Measurements from ENCODE around the gene LRRC27.

LRRC27 gene

DNA sequence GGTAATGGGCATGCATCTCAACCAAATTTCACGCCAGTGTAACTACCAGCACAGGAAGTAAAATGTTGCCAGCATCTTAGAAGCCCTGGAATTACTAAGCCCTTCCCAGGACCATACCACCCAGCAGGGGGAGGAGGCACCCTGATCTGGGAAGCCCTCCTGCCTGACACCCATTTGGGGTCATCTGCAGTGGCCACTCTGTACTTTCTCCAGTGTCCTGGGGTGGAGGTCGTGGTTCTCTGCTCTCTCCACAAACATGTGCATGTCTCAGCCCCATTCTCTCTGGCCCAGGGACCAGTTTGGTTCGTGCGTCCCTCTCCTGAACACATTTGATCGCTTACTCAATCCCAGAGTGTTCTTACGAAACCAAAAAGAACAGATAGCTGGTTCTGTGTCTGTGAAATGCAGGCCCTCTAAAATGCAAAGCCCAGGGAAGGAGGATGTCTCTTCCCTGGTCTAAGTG is 9.4 kb upstream of the LRRC27 start:
- no peak overlapping the region for H3K27ac ChIP-seq (ENCODE audit: low read depth, low read length)
- no peak overlapping the region for H3K9ac ChIP-seq (ENCODE audit: low read depth, low read length)

DNA sequence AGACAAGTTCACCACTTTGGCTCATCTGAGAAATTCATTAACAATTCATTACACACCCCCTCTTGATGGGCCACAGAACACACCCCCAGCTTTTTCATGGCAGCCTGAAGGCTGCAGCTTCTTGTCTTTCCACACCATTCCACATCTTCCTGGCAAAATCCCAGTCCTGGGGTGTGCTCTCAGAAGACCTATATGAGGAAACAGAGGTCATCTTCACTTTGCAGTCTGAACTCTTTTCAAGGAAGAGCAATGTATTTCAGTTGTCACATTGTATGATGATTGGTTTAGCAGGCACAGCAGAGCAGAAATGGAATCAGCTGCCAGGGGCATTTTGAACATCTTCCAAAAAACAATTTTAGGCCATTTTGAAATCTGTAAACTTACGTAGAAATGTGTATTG is 7.8 kb upstream of the LRRC27 start:
- no peak overlapping the region for H3K9ac ChIP-seq (ENCODE audit: low read depth, low read length)
- no peaks in the 10 kb centered on the region for H3K4me1 ChIP-seq (ENCODE audit: insufficient read depth, low read length)
- H3K9me3 ChIP-seq (ENCODE audit: insufficient read depth, low read depth, low read length), result no peaks in the 10 kb centered on the region
- H3K27ac ChIP-seq (ENCODE audit: low read depth, low read length), result no peak overlapping the region
- H3K36me3 ChIP-seq (ENCODE audit: insufficient read depth, low read length), result peaks cover 11% of the 10 kb centered on the region
- H3K4me3 ChIP-seq (ENCODE audit: low read length), result no peak overlapping the region
- no CpG with 5 or more reads among the region's 1 CpG for WGBS
- no peaks in the 10 kb centered on the region for H3K27me3 ChIP-seq (ENCODE audit: insufficient read depth, low read length)

More for the DNA sequence above, 9.4 kb upstream of the LRRC27 start:
- H3K27me3 ChIP-seq (ENCODE audit: insufficient read depth, low read length), result no peaks in the 10 kb centered on the region
- H3K9me3 ChIP-seq (ENCODE audit: insufficient read depth, low read depth, low read length), result no peaks in the 10 kb centered on the region
- peaks cover 11% of the 10 kb centered on the region for H3K36me3 ChIP-seq (ENCODE audit: insufficient read depth, low read length)
- no peak overlapping the region for H3K4me3 ChIP-seq (ENCODE audit: low read length)
- H3K4me1 ChIP-seq (ENCODE audit: insufficient read depth, low read length), result no peaks in the 10 kb centered on the region
- WGBS, result 89% methylated on average over 6 of the region's 6 CpGs

DNA sequence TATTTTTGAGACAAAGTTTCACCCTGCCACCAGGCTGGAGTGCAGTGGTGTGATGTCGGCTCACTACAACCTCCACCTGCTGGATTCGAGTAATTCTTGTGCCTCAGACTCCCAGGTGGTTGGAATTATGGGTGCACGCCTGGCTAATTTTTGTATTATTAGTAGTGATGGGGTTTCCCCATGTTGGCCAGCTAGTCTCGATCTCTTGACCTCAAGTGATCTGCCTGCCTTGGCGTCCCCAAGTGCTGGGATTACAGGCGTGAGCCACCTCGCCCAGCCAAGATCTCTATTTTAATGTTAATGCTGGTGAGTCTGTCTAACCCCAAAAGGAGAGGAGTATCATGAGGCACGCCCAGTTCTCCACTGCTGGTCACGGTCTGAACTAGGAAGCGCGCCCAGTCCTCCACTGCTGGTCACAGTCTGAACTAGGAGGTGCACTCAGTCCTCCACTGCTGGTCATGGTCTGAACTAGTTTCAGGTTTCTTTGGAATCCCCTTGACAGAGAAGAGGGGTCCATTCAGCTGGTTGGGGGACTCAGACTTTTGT is 5.6 kb upstream of the LRRC27 start:
- Histone ChIP-seq H3K4me1 (ENCODE audit: insufficient read depth, low read length) (peaks cover 12% of the 10 kb centered on the region), H3K27ac (ENCODE audit: low read depth, low read length) (no peak overlapping the region), H3K36me3 (ENCODE audit: insufficient read depth, low read length) (peaks cover 11% of the 10 kb centered on the region), H3K27me3 (ENCODE audit: insufficient read depth, low read length) (no peaks in the 10 kb centered on the region), H3K9me3 (ENCODE audit: insufficient read depth, low read depth, low read length) (no peaks in the 10 kb centered on the region), H3K9ac (ENCODE audit: low read depth, low read length) (no peak overlapping the region), H3K4me3 (ENCODE audit: low read length) (no peak overlapping the region)
- WGBS, result 90% methylated on average over 11 of the region's 11 CpGs

DNA sequence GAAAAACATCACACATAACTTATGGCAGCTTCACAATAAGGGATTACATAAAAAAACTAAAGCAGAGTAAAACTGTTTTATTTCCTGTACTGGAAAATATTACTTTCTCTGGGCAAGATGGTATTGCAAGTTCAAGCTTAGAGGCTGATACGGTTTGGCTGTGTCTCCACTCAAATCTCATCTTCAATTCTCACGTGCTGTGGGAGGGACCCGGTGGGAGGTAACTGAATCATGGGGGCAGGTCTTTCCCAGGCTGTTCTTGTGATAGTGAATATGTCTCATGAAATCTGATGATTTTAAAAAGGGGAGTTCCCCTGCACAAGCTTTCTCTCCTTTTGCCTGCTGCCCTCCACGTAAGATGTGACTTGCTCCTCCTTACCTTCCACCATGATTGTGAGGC is 5.1 kb upstream of the LRRC27 start:
- no peak overlapping the region for H3K27ac ChIP-seq (ENCODE audit: low read depth, low read length)
- 91% methylated on average over 4 of the region's 4 CpGs for WGBS

DNA sequence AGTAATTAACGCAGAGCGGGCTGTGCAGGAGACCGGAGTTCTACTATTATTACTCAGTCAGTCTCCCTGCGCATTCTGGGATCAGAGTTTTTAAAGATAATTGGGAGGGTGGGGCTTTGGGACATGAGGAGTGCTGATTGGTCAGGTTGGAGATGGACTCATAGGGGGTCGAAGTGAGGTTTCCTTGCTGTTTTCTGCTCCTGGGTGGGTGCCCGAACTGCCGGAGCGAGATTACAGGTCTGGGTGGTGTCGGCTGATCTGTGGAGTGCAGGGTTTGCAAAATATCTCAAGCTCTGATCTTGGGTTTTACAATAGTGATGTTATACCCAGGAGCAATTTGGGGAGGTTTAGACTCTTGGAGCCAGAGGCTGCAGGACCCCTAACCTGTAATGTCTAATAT is 3.9 kb upstream of the LRRC27 start:
- 97% methylated on average over 9 of the region's 9 CpGs for WGBS
- Histone ChIP-seq H3K27me3 (ENCODE audit: insufficient read depth, low read length) (peaks cover 3% of the 10 kb centered on the region; the same call in 1 of the 2 replicates), H3K4me3 (ENCODE audit: low read length) (no peak overlapping the region), H3K27ac (ENCODE audit: low read depth, low read length) (no peak overlapping the region), H3K9me3 (ENCODE audit: insufficient read depth, low read depth, low read length) (no peaks in the 10 kb centered on the region), H3K4me1 (ENCODE audit: insufficient read depth, low read length) (peaks cover 19% of the 10 kb centered on the region), H3K9ac (ENCODE audit: low read depth, low read length) (no peak overlapping the region), H3K36me3 (ENCODE audit: insufficient read depth, low read length) (peaks cover 11% of the 10 kb centered on the region)

More for the DNA sequence above, 5.1 kb upstream of the LRRC27 start:
- no peaks in the 10 kb centered on the region for H3K9me3 ChIP-seq (ENCODE audit: insufficient read depth, low read depth, low read length)
- H3K4me3 ChIP-seq (ENCODE audit: low read length), result no peak overlapping the region
- H3K4me1 ChIP-seq (ENCODE audit: insufficient read depth, low read length), result peaks cover 12% of the 10 kb centered on the region
- H3K9ac ChIP-seq (ENCODE audit: low read depth, low read length), result no peak overlapping the region
- H3K36me3 ChIP-seq (ENCODE audit: insufficient read depth, low read length), result peaks cover 11% of the 10 kb centered on the region
- H3K27me3 ChIP-seq (ENCODE audit: insufficient read depth, low read length), result no peaks in the 10 kb centered on the region

DNA sequence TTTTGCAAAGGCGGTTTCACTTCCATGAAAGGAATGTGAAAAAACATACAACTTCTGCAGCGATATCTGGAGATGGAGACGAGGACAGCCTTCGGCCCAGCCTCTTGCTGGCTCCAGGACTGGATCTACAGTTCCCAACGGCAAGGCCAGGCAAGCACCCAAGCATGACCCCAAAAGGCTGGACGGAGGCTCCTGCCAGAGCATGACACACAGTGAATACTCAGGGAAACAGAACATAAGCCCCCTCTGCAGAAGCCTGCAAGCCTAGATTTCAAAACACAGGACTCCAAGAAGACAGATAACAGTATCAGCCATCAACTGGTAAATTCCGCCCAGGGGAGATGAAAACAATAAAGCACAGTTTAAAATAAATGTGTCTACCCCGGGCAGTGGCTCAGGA is 3.3 kb upstream of the LRRC27 start:
- H3K4me1 ChIP-seq (ENCODE audit: insufficient read depth, low read length), result peaks cover 19% of the 10 kb centered on the region
- peaks cover 11% of the 10 kb centered on the region for H3K36me3 ChIP-seq (ENCODE audit: insufficient read depth, low read length)
- no peak overlapping the region for H3K4me3 ChIP-seq (ENCODE audit: low read length)
- no peaks in the 10 kb centered on the region for H3K9me3 ChIP-seq (ENCODE audit: insufficient read depth, low read depth, low read length)
- H3K27me3 ChIP-seq (ENCODE audit: insufficient read depth, low read length), result peaks cover 3% of the 10 kb centered on the region; the same call in 1 of the 2 replicates
- WGBS, result 86% methylated on average over 8 of the region's 8 CpGs
- H3K27ac ChIP-seq (ENCODE audit: low read depth, low read length), result no peak overlapping the region
- H3K9ac ChIP-seq (ENCODE audit: low read depth, low read length), result no peak overlapping the region

DNA sequence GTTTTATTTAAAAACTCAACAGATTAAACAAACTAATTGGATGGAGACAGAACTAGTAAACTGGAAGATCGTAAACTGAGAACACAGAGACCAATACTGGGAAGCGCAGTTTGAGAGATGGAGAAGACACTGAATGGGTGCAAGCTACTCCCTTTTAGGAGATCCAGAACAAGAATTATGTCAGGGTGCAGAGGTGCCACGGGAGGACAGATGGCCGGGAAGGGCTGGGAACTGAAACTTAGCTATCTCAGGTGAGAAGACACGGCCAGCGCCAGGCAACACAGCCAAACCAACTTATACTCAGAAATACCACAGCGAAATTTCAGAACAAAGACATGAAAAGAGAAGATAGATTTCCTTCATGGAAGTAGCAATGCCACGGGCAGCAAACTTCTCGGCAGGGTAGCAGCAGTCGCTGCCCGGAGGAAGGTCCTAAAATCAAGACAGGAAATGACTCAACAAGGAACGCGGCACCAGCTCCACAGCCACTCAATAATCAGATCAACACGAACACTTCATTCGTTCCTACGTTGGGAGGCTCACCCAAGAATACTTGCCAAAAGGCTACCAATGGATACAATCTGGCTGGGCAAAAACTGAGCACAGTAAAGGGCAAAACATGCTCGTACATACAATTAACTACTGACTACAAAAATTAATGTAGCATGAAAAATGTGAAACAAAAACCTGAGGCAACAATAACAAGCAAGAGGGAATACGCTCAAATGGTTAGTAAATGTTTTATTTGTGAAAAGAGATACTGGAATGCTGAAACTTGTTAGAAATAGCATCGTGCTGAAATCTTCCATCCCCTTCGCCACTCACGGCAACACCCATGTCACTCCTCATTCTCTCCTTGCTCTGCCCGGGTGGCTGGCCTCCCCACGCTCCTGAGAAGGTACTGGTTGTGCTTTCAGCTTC is 2.2 kb upstream of the LRRC27 start:
- no peak overlapping the region for H3K27ac ChIP-seq (ENCODE audit: low read depth, low read length)
- H3K36me3 ChIP-seq (ENCODE audit: insufficient read depth, low read length), result peaks cover 11% of the 10 kb centered on the region
- 45% methylated on average over 20 of the region's 23 CpGs for WGBS

DNA sequence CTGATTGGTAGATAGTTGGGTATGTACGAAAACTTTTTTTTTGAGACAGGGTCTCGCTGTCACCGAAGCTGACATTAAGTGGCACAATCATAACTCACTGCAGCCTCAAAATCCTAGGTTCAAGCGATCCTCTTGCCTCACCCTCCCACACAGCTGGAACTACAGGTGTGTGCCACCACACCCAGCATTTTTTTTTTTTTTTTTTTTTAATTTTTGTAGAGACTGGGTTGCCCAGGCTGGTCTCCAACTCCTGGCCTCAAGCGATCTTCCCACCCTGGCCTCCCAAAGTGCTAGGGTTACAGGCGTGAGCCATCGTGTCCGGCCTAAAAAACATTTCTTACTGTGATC is 1.5 kb upstream of the LRRC27 start:
- WGBS, result 83% methylated on average over 7 of the region's 8 CpGs
- Histone ChIP-seq H3K27me3 (ENCODE audit: insufficient read depth, low read length) (peaks cover 3% of the 10 kb centered on the region; the same call in 1 of the 2 replicates), H3K4me3 (ENCODE audit: low read length) (peak overlapping the region; percentile 99), H3K36me3 (ENCODE audit: insufficient read depth, low read length) (peaks cover 11% of the 10 kb centered on the region), H3K27ac (ENCODE audit: low read depth, low read length) (no peak overlapping the region), H3K9ac (ENCODE audit: low read depth, low read length) (no peak overlapping the region), H3K9me3 (ENCODE audit: insufficient read depth, low read depth, low read length) (no peaks in the 10 kb centered on the region), H3K4me1 (ENCODE audit: insufficient read depth, low read length) (peaks cover 19% of the 10 kb centered on the region)

More for the DNA sequence above, 2.2 kb upstream of the LRRC27 start:
- Histone ChIP-seq H3K27me3 (ENCODE audit: insufficient read depth, low read length) (peaks cover 3% of the 10 kb centered on the region; the same call in 1 of the 2 replicates), H3K4me1 (ENCODE audit: insufficient read depth, low read length) (peaks cover 19% of the 10 kb centered on the region), H3K9me3 (ENCODE audit: insufficient read depth, low read depth, low read length) (no peaks in the 10 kb centered on the region), H3K4me3 (ENCODE audit: low read length) (peak overlapping the region; percentile 99), H3K9ac (ENCODE audit: low read depth, low read length) (peak overlapping the region; percentile 14; the same call in 1 of the 2 replicates)

DNA sequence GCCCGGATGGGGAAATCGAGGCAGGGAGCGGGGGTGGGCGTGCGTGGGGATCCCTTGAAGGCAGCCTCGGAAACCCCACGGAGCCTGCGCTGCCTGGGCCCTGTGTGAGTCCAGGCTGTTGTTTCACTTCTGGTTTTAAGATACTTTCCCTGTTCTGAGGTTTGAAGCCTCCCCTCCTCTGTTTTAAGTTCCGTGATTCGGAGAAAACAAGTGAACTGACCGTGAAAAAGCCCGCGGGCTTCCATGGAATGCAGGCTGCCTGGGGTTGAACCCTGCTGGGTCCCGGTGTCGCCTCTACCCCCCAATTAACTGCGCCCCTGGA is 401 bp downstream of the LRRC27 start:
- Histone ChIP-seq H3K27ac (ENCODE audit: low read depth, low read length) (peak overlapping the region; percentile 76; the same call in 1 of the 2 replicates), H3K4me1 (ENCODE audit: insufficient read depth, low read length) (peaks cover 22% of the 10 kb centered on the region), H3K27me3 (ENCODE audit: insufficient read depth, low read length) (peaks cover 3% of the 10 kb centered on the region; the same call in 1 of the 2 replicates), H3K9ac (ENCODE audit: low read depth, low read length) (peak overlapping the region; percentile 64), H3K9me3 (ENCODE audit: insufficient read depth, low read depth, low read length) (no peaks in the 10 kb centered on the region), H3K4me3 (ENCODE audit: low read length) (peak overlapping the region; percentile 64), H3K36me3 (ENCODE audit: insufficient read depth, low read length) (no peaks in the 10 kb centered on the region)
- 35% methylated on average over 16 of the region's 16 CpGs for WGBS

DNA sequence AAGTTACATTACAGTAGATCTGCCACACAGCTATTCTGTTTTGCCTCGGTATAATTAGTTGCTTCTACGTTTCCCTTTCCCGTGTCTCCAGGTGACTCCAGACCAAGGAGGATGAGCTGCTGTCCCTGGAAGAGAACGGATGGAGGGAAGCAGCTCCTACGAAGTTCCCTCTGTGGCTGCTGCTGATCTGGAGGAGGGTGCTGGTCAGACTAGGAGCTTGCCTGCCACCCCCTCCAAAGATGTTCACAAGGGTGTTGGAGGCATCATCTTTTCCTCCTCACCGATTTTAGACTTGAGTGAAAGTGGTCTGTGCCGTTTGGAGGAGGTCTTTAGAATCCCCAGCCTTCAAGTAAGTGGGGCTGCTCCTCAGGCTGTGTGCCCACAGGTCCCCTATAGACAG is 1.4 kb downstream of the LRRC27 start:
- H3K4me1 ChIP-seq (ENCODE audit: insufficient read depth, low read length), result peaks cover 25% of the 10 kb centered on the region
- peaks cover 3% of the 10 kb centered on the region; the same call in 1 of the 2 replicates for H3K27me3 ChIP-seq (ENCODE audit: insufficient read depth, low read length)
- 90% methylated on average over 7 of the region's 7 CpGs for WGBS
- H3K4me3 ChIP-seq (ENCODE audit: low read length), result no peak overlapping the region
- H3K36me3 ChIP-seq (ENCODE audit: insufficient read depth, low read length), result no peaks in the 10 kb centered on the region
- H3K9ac ChIP-seq (ENCODE audit: low read depth, low read length), result no peak overlapping the region
- H3K9me3 ChIP-seq (ENCODE audit: insufficient read depth, low read depth, low read length), result no peaks in the 10 kb centered on the region
- no peak overlapping the region for H3K27ac ChIP-seq (ENCODE audit: low read depth, low read length)

DNA sequence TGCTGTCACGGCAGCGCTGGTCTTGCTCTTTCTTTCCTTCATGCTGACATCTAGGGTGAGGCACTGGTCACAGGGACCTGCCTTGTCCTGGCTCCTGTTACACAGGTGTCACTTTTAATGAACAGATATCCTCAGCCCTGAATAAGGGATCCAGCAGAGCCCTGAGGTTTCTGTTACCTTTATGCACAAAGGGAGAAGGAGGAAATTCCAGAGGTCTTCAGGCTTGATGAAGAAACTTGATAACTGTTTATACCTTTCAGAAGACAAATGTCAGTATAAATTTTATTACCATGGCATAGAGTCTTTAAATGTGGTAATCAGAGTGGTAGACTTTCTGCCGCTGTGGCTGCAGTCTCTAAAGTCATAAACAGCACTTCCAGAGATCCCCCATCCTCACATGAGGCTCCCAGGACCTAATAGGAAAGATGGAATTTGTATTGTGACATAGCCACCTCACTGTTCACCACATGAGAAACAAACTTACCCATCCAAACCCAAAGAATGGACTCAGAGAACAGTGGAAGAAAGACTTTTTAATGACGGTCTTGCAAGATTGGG is 2.7 kb downstream of the LRRC27 start:
- peaks cover 21% of the 10 kb centered on the region for H3K4me1 ChIP-seq (ENCODE audit: insufficient read depth, low read length)
- no peak overlapping the region for H3K9ac ChIP-seq (ENCODE audit: low read depth, low read length)
- H3K27me3 ChIP-seq (ENCODE audit: insufficient read depth, low read length), result peaks cover 3% of the 10 kb centered on the region; the same call in 1 of the 2 replicates
- WGBS, result 92% methylated on average over 3 of the region's 4 CpGs
- no peak overlapping the region for H3K27ac ChIP-seq (ENCODE audit: low read depth, low read length)
- H3K4me3 ChIP-seq (ENCODE audit: low read length), result no peak overlapping the region
- H3K36me3 ChIP-seq (ENCODE audit: insufficient read depth, low read length), result no peaks in the 10 kb centered on the region
- no peaks in the 10 kb centered on the region for H3K9me3 ChIP-seq (ENCODE audit: insufficient read depth, low read depth, low read length)
